Testis (tissue), 3 donors: Measurements from ENCODE around the gene SPATA31C2. TPM values are rescaled to one million over a fixed set of nuclear protein-coding genes. Genes with fewer than 3 reads are reported as not detected.

Experiments used
- DNase-seq: peaks from one replicate; pipeline ENCODE4 v3.0.0-alpha.2; 2019
- H3K27ac ChIP-seq, 2 donors: fragments of 200-600 bp; sonication (generic); one replicate each; pipeline ENCODE4 v1.5.1; 2019
- H3K27me3 ChIP-seq: fragments of 200-600 bp; sonication (generic); one replicate; pipeline ENCODE4 v1.5.1; 2019
- H3K36me3 ChIP-seq: fragments of 200-600 bp; sonication (generic); one replicate; pipeline ENCODE4 v1.5.1; 2017; ENCODE audit warnings: low read depth; ENCODE audit errors: missing control alignments
- H3K4me1 ChIP-seq: fragments of 200-600 bp; sonication (generic); one replicate; pipeline ENCODE4 v1.5.1; 2019
- H3K4me3 ChIP-seq, 2 donors: fragments of 200-600 bp; sonication (generic); one replicate each; pipeline ENCODE4 v1.5.1; 2017 to 2019
- H3K9me3 ChIP-seq: fragments of 200-600 bp; sonication (generic); one replicate; pipeline ENCODE4 v1.5.1; 2017
- POLR2A ChIP-seq: fragments of 450-650 bp; IDR thresholded peaks from one replicate; pipeline ENCODE4 v1.6.1; 2017; ENCODE audit warnings: antibody characterized with exemption, mild to moderate bottlenecking, moderate library complexity
- WGBS, 2 donors: methylation state at CpG; one replicate each; pipeline ENCODE4 v1.1.5; 2018; 5-methylcytosine and 5-hydroxymethylcytosine counted together
- intact Hi-C: fragments of 100-400 bp; cut with DNase I; formaldehyde crosslinking; loops from one replicate; pipeline ENCODE4 v1.15.1; 2023; ENCODE audit warnings: low total_unique reads
- polyA plus RNA-seq: library from polyadenylated mRNA; stranded (reverse); fragments of 350-450 nt; fragmentation: Illumina TruSeq; extraction: RNeasy Lipid Tissue Mini Kit (QIAGEN cat#74804); gene quantifications from one replicate; pipeline ENCODE4 v1.2.3, GENCODE V29; 2014; ENCODE audit warnings: low read depth, low replicate concordance; ENCODE audit not compliant: insufficient read depth
- total RNA-seq, 2 donors: library from RNA; depleted of rRNA; stranded (reverse); fragments of >200 nt; gene quantifications; one replicate each; pipeline ENCODE4 v1.2.3, GENCODE V29; 2016
- TF ChIP-seq, protein P1 (sequence below), 3 experiments: fragments of 450-650 bp in 2 of 3; fragments of 200-600 bp in 1 of 3; sonication (generic) in 1 of 3; IDR thresholded peaks; one replicate each; pipeline ENCODE4 v1.5.1; 2016 to 2019; ENCODE audit warnings: antibody characterized with exemption in 3 of 3, mild to moderate bottlenecking in 2 of 3, moderate library complexity in 1 of 3

Gene SPATA31C2
- total and polyA plus RNA-seq, 3 donors from 2014 or later = 3.6 to 13.8 (median 10.7) TPM

DNA sequence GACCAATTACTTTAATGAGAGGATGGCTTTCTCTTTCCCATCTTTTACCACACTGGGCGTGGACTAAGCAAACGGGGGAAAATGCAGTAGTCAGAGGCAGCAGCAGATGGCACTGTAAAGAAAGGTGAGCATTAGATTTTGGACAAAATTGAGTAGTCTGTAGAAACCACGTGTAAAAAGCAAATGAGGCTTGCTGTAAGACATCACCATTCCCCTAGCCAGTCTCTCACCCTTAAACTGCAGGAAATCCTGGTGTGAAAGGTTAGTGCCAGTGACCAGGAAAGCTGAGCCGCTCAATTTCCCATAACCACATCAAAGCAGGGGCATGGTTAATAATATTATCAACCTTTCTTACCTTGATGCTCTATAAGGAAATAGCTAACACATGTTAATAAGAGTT lies 31.8 kb downstream of the SPATA31C2 start:
- no peak overlapping the region for H3K4me3 ChIP-seq
- 27 to 32% methylated on average over 4 of the region's 4 CpGs for WGBS, 2 donors
- TF ChIP-seq POLR2A = no peak
- TF ChIP-seq, protein P1, sequence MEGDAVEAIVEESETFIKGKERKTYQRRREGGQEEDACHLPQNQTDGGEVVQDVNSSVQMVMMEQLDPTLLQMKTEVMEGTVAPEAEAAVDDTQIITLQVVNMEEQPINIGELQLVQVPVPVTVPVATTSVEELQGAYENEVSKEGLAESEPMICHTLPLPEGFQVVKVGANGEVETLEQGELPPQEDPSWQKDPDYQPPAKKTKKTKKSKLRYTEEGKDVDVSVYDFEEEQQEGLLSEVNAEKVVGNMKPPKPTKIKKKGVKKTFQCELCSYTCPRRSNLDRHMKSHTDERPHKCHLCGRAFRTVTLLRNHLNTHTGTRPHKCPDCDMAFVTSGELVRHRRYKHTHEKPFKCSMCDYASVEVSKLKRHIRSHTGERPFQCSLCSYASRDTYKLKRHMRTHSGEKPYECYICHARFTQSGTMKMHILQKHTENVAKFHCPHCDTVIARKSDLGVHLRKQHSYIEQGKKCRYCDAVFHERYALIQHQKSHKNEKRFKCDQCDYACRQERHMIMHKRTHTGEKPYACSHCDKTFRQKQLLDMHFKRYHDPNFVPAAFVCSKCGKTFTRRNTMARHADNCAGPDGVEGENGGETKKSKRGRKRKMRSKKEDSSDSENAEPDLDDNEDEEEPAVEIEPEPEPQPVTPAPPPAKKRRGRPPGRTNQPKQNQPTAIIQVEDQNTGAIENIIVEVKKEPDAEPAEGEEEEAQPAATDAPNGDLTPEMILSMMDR (IDR thresholded peaks at IDR 0.05) = peak; percentile 35 to 51 (median 45)
- H3K27ac ChIP-seq = no peak overlapping the region
- DNase-seq = peak; percentile 47
- H3K36me3 ChIP-seq = no peaks in the 10 kb centered on the region
- no peaks in the 10 kb centered on the region for H3K9me3 ChIP-seq
- no peaks in the 10 kb centered on the region for H3K4me1 ChIP-seq
- H3K27me3 ChIP-seq = no peaks in the 10 kb centered on the region
- intact Hi-C loops = loop anchor here (10.0 kb wide), 1 partner anchor 468 kb away; no protein-coding TSS in a partner anchor

DNA sequence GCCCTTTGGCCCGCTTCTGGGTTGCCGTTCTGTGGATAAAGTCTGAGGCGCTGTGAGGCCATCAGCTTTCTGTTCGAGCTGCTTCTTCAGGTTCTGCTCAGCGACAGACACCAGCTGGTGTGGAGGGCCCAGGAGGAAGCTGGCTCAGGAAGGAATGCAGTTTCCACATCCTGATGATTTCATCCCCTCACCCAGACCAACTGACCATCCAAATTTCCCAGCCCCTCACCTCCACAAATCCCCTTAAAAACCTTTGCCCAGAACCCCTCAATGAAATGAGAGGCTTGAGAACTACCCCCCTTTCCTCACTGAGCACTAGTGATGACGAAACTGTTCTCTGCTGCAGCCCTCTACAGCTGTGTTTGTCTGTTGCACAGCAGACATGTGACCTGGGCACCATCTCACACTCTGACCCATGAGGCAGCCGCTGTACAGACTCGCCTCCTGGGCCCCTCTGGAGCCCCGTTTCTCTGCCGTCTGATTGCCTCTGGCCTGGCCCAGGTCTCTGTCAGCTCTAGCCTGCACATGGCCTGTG lies 45.4 kb downstream of the SPATA31C2 start:
- TF ChIP-seq, protein P1 (IDR thresholded peaks at IDR 0.05) = no peak
- no peak for TF ChIP-seq POLR2A
- no peaks in the 10 kb centered on the region for H3K36me3 ChIP-seq
- no peaks in the 10 kb centered on the region for H3K27me3 ChIP-seq
- no peak overlapping the region for H3K4me3 ChIP-seq
- H3K4me1 ChIP-seq = peaks cover 11% of the 10 kb centered on the region
- intact Hi-C loops = no loop called here
- H3K27ac ChIP-seq = no peak overlapping the region
- no peaks in the 10 kb centered on the region for H3K9me3 ChIP-seq
- no peak for DNase-seq
- 53 to 64% methylated on average over 10 of the region's 10 CpGs for whole genome bisulfite sequencing, 2 donors

DNA sequence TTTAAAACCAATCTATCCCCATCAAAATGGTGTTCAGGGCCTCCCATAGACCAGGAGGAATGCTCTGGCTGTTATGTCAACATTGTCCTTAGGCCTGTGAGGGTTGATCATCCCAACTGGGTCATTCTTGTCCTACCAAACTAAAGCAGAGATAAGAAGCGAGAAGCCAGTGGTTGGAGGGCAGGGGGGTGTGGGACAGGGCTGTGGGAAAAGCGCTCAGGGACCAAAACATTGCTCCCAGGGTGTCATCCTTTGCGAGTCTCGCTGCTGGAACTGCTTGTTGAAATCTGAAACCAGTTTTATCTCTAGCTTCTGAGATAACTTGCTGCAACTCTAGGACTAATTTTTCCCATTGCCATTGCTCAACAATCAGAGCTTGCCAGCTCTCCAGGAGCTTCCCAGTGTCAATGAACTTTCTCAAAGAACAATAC lies 48.1 kb downstream of the SPATA31C2 start:
- no peaks in the 10 kb centered on the region for H3K36me3 ChIP-seq
- 50 to 56% methylated on average over 4 of the region's 4 CpGs for WGBS, 2 donors
- peaks cover 11% of the 10 kb centered on the region for H3K4me1 ChIP-seq
- DNase-seq = peak; percentile 66
- H3K4me3 ChIP-seq = no peak overlapping the region
- peak overlapping the region; percentile 43 to 70 for H3K27ac ChIP-seq
- H3K27me3 ChIP-seq = no peaks in the 10 kb centered on the region
- intact Hi-C loops = no loop called here
- TF ChIP-seq, protein P1 (IDR thresholded peaks at IDR 0.05) = no peak
- TF ChIP-seq POLR2A = no peak
- no peaks in the 10 kb centered on the region for H3K9me3 ChIP-seq

DNA sequence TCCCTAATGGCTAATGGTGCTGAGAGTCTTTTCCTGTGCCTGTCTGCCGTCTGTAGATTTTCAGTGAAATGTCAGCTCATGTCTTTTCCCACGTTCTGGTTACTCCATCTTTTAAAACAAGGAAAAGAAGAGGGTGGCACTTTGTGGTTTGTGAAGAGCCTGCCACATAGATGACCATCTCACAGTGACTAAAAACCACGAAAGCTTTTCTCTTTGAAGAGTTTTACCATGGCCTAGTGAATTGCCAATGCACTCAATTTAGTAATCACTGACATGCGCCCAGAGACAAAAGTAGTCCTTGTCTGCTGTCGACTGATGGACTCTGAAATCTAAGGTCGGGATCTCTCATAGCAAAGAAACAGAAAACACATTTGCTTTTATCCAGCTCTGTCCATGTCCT lies 50.4 kb downstream of the SPATA31C2 start:
- WGBS, 2 donors = 85 to 93% methylated on average over 6 of the region's 6 CpGs
- Histone ChIP-seq H3K4me3 (no peak overlapping the region), H3K4me1 (peaks cover 11% of the 10 kb centered on the region), H3K27ac (no peak overlapping the region), H3K36me3 (no peaks in the 10 kb centered on the region), H3K27me3 (no peaks in the 10 kb centered on the region), H3K9me3 (no peaks in the 10 kb centered on the region)
- no peak for DNase-seq
- TF ChIP-seq, protein P1 (IDR thresholded peaks at IDR 0.05) = no peak
- no peak for TF ChIP-seq POLR2A
- intact Hi-C loops = no loop called here

DNA sequence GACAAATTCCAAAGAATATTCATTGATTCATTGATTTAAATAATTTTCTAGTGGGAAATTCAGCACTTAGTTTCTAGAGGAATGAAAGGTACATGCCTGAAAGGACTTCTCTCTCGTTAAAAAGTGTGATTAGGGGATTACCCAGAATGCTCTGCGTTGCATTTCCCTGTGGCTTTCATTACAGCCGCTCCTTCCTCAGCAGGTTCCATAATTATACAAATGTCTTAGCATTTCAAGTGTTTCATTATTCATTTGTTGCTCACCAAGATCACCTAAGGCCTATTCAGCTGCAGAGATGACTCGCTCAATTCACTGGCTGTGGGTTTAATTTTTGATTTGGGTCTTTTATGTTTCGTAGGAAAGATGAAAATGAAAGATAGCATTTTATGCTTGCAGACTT lies 52.8 kb downstream of the SPATA31C2 start:
- Histone ChIP-seq H3K27me3 (no peaks in the 10 kb centered on the region), H3K27ac (no peak overlapping the region), H3K4me3 (no peak overlapping the region), H3K36me3 (no peaks in the 10 kb centered on the region), H3K4me1 (peaks cover 11% of the 10 kb centered on the region), H3K9me3 (no peaks in the 10 kb centered on the region)
- TF ChIP-seq POLR2A = no peak
- TF ChIP-seq, protein P1 (IDR thresholded peaks at IDR 0.05) = no peak
- 89 to 93% methylated on average over 5 of the region's 5 CpGs for WGBS, 2 donors
- DNase-seq = no peak
- intact Hi-C loops = no loop called here
